MM.1S (cell line): ENCODE data around the gene CALM1.

Source experiments
- DNase-seq: peaks from one replicate; pipeline ENCODE4 v3.0.0-alpha.2; 2015
- H2AFZ ChIP-seq: fragments of 300-600 bp; sonication (generic); 2 replicates; pipeline ENCODE4 v1.6.0; 2016; ENCODE audit warnings: antibody characterized with exemption, low read length
- H3F3A ChIP-seq: fragments of 300-600 bp; sonication (generic); 2 replicates; pipeline ENCODE4 v1.6.1; 2016; ENCODE audit warnings: mild to moderate bottlenecking, antibody characterized with exemption, low read length, moderate library complexity, mixed read lengths; ENCODE audit not compliant: insufficient read depth
- H3K27ac ChIP-seq: fragments of 300-600 bp; sonication (generic); 2 replicates; pipeline ENCODE4 v1.5.1; 2016; ENCODE audit warnings: mild to moderate bottlenecking, low read length
- H3K27me3 ChIP-seq: fragments of 300-600 bp; sonication (generic); replicated peaks from 2 replicates; pipeline ENCODE4 v1.6.0; 2016; ENCODE audit warnings: low read length; ENCODE audit not compliant: insufficient read depth
- H3K36me3 ChIP-seq: fragments of 300-600 bp; sonication (generic); replicated peaks from 2 replicates; pipeline ENCODE4 v1.6.1; 2016; ENCODE audit warnings: mild to moderate bottlenecking, low read length, mixed read lengths; ENCODE audit not compliant: insufficient read depth
- H3K4me1 ChIP-seq: fragments of 300-600 bp; sonication (generic); 2 replicates; pipeline ENCODE4 v1.6.1; 2016; ENCODE audit warnings: low read length, mixed read lengths
- H3K4me2 ChIP-seq: fragments of 300-600 bp; sonication (generic); 2 replicates; pipeline ENCODE4 v1.6.0; 2016; ENCODE audit warnings: low read depth, low read length
- H3K4me3 ChIP-seq: fragments of 300-600 bp; sonication (generic); 2 replicates; pipeline ENCODE4 v1.5.1; 2016; ENCODE audit warnings: low read length, mixed read lengths
- H3K79me2 ChIP-seq: fragments of 300-600 bp; sonication (generic); 2 replicates; pipeline ENCODE4 v1.6.1; 2016; ENCODE audit warnings: mixed run types, low read length, mixed read lengths
- H3K9ac ChIP-seq: fragments of 300-600 bp; sonication (generic); 2 replicates; pipeline ENCODE4 v1.6.1; 2016; ENCODE audit warnings: low read length, mixed read lengths
- H3K9me2 ChIP-seq: fragments of 300-600 bp; sonication (generic); replicated peaks from 2 replicates; pipeline ENCODE4 v1.6.1; 2016; ENCODE audit warnings: mild to moderate bottlenecking, low read length, mixed read lengths; ENCODE audit not compliant: insufficient read depth
- H3K9me3 ChIP-seq: fragments of 300-600 bp; sonication (generic); replicated peaks from 2 replicates; pipeline ENCODE4 v1.6.1; 2016; ENCODE audit warnings: mild to moderate bottlenecking, low read length, mixed read lengths; ENCODE audit not compliant: insufficient read depth
- H4K20me1 ChIP-seq: fragments of 300-600 bp; sonication (generic); 2 replicates; pipeline ENCODE4 v1.6.1; 2016; ENCODE audit warnings: mild to moderate bottlenecking, low read length, moderate library complexity, mixed read lengths; ENCODE audit not compliant: insufficient read depth
- EZH2 ChIP-seq: fragments of 300-600 bp; sonication (generic); optimal IDR thresholded peaks from 2 replicates; pipeline ENCODE3; 2017; ENCODE audit warnings: low read depth, mild to moderate bottlenecking, antibody characterized with exemption, low read length, mixed read lengths
- EZH2phosphoT487 ChIP-seq: fragments of 300-600 bp; sonication (generic); IDR thresholded peaks from 2 replicates; pipeline ENCODE4 v1.6.1; 2018; ENCODE audit warnings: antibody characterized with exemption, low read length
- TF ChIP-seq, protein P1 (sequence below): fragments of 300-600 bp; sonication (generic); IDR thresholded peaks from 2 replicates; pipeline ENCODE4 v1.5.1; 2016; ENCODE audit warnings: antibody characterized with exemption, low read length, mixed read lengths

Gene CALM1

DNA sequence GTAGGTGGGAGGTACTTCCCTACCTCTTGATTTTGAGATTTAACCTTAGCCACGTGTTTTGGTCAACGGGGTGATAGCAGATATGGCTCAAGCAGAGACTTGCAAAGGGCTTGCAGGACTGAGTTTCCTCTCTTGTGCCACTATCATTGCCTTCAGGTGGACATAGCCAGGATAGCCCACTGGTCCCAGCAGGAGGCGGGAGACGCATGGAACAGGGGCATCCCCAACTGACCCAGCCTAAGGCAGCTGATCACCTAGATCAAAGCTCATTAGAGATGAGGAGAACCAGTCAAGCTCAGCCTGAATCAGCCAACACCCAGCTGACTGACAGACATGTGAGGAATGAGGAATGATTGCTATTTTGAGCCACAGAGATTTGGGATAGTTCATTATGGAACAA lies 49.6 kb downstream of the CALM1 start:
- Histone ChIP-seq H3F3A (no peaks in the 10 kb centered on the region), H3K9me3 (no peaks in the 10 kb centered on the region; the same call in 1 of the 2 replicates), H3K27me3 (no peaks in the 10 kb centered on the region), H3K79me2 (no peaks in the 10 kb centered on the region), H2AFZ (no peak overlapping the region), H3K27ac (no peak overlapping the region), H3K36me3 (no peaks in the 10 kb centered on the region), H3K4me3 (no peak overlapping the region), H3K4me1 (no peaks in the 10 kb centered on the region), H3K4me2 (no peak overlapping the region), H4K20me1 (no peaks in the 10 kb centered on the region), H3K9me2 (no peaks in the 10 kb centered on the region), H3K9ac (no peak overlapping the region)
- DNase-seq: no peak
- TF ChIP-seq EZH2: no peak
- TF ChIP-seq, protein P1, sequence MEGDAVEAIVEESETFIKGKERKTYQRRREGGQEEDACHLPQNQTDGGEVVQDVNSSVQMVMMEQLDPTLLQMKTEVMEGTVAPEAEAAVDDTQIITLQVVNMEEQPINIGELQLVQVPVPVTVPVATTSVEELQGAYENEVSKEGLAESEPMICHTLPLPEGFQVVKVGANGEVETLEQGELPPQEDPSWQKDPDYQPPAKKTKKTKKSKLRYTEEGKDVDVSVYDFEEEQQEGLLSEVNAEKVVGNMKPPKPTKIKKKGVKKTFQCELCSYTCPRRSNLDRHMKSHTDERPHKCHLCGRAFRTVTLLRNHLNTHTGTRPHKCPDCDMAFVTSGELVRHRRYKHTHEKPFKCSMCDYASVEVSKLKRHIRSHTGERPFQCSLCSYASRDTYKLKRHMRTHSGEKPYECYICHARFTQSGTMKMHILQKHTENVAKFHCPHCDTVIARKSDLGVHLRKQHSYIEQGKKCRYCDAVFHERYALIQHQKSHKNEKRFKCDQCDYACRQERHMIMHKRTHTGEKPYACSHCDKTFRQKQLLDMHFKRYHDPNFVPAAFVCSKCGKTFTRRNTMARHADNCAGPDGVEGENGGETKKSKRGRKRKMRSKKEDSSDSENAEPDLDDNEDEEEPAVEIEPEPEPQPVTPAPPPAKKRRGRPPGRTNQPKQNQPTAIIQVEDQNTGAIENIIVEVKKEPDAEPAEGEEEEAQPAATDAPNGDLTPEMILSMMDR: no peak
- no peak for TF ChIP-seq EZH2phosphoT487

DNA sequence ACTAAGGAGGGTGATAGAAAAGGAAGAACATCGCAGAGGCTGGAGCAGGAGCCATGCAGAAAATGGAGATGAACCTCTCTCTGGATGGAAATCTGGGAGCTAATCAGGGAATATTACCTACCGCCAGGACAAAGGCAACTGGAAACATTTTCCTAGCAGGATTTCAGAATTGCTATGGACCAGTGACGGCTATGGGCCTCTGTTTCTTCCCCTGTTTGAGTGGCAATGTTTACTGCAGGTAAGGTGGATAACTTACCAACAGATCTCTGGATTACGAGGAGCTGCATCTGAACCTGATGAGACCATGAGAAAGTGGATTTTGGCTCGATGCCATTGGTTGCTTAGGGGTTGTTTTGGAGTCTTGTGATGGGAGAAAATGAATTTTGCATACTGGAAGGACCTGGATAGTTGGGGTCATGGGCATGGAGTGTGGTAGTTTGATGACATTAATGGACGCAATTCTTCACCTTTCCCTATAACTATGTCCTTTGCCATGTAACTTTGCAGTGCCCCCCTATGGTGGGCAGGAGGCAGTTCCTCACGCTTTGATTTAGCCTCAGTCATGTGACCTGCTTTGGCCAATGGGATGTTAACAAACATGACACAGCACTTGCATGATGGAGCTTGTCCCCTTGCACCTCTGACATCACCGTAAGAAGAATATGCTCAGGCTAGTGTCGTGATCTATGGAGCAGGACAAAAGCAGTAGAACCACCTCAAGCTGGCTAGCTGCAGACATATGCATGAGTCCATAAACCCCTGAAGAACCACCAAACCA lies 51.1 kb downstream of the CALM1 start:
- no peak overlapping the region for H3K4me3 ChIP-seq
- TF ChIP-seq EZH2 (no peak), EZH2phosphoT487 (no peak)
- TF ChIP-seq, protein P1: no peak
- no peaks in the 10 kb centered on the region for H3K27me3 ChIP-seq
- no peak overlapping the region for H3K27ac ChIP-seq
- no peak overlapping the region for H2AFZ ChIP-seq
- H3K79me2 ChIP-seq: no peaks in the 10 kb centered on the region
- DNase-seq: no peak
- H3K36me3 ChIP-seq: no peaks in the 10 kb centered on the region
- H3K4me2 ChIP-seq: no peak overlapping the region
- no peaks in the 10 kb centered on the region; the same call in 1 of the 2 replicates for H3K9me3 ChIP-seq
- no peaks in the 10 kb centered on the region for H3K9me2 ChIP-seq
- H3K9ac ChIP-seq: no peak overlapping the region
- H4K20me1 ChIP-seq: no peaks in the 10 kb centered on the region
- H3F3A ChIP-seq: no peaks in the 10 kb centered on the region
- no peaks in the 10 kb centered on the region for H3K4me1 ChIP-seq

DNA sequence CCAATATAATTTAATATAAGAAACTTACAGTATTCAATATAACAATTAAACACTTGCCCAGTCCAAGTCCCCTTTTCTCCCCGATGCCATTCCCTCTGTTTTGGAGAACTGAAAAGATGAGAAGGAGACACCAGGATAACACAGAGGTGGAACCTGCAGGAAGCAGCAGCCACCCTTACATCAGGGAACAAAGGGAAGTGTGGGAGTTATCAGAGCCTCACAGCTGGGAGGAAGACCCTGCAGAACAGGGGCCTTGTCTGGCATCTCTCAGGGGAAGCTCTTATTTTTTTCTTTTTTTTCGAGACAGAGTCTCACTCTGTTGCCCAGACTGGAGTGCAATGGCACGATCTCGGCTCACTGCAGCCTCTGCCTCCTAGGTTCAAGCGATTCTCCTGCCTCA lies 52.6 kb downstream of the CALM1 start:
- H3K79me2 ChIP-seq: no peaks in the 10 kb centered on the region
- no peak for TF ChIP-seq EZH2
- TF ChIP-seq, protein P1: no peak
- TF ChIP-seq EZH2phosphoT487: no peak
- no peak overlapping the region for H3K27ac ChIP-seq
- H3K4me3 ChIP-seq: no peak overlapping the region
- no peak overlapping the region for H3K4me2 ChIP-seq
- H3K9me2 ChIP-seq: no peaks in the 10 kb centered on the region
- no peaks in the 10 kb centered on the region for H4K20me1 ChIP-seq
- no peaks in the 10 kb centered on the region for H3K4me1 ChIP-seq
- no peaks in the 10 kb centered on the region for H3F3A ChIP-seq
- no peaks in the 10 kb centered on the region for H3K27me3 ChIP-seq
- DNase-seq: no peak
- H2AFZ ChIP-seq: no peak overlapping the region
- no peak overlapping the region for H3K9ac ChIP-seq
- H3K36me3 ChIP-seq: no peaks in the 10 kb centered on the region
- H3K9me3 ChIP-seq: no peaks in the 10 kb centered on the region; the same call in 1 of the 2 replicates
